Measurements from ENCODE around the gene GPR157. TPM values are rescaled to one million over a fixed set of nuclear protein-coding genes. Genes with fewer than 3 reads are reported as not detected.

The GPR157 gene
- total RNA-seq, 1 donor from 2014 or later = 2.8 TPM

- DNase-seq (ENCODE audit: low spot score) = no peak
- no peaks in the 10 kb centered on the region for H3K36me3 Mint-ChIP-seq (ENCODE audit: low read depth)
- no peaks in the 10 kb centered on the region for H3K9me3 Mint-ChIP-seq
- no peak overlapping the region for H3K4me3 Mint-ChIP-seq
- no peak overlapping the region for H3K27ac Mint-ChIP-seq
- H3K27me3 Mint-ChIP-seq (ENCODE audit: insufficient read depth) = peaks cover 11% of the 10 kb centered on the region
- peaks cover 22% of the 10 kb centered on the region for H3K4me1 Mint-ChIP-seq (ENCODE audit: low read depth)
- intact Hi-C loops (cut with micrococcal nuclease) = no loop called here
Measured at GRCh38 chr1:9086796-9087195, 42.1 kb downstream of the GPR157 start.

GRCh38 chr1:9086045-9086444 is 42.9 kb downstream of the GPR157 start:
- Mint-ChIP-seq H3K9me3 (no peaks in the 10 kb centered on the region), H3K4me1 (ENCODE audit: low read depth) (peaks cover 22% of the 10 kb centered on the region), H3K27ac (no peak overlapping the region), H3K4me3 (no peak overlapping the region), H3K36me3 (ENCODE audit: low read depth) (no peaks in the 10 kb centered on the region), H3K27me3 (ENCODE audit: insufficient read depth) (peaks cover 11% of the 10 kb centered on the region)
- intact Hi-C loops (cut with micrococcal nuclease) = no loop called here
- no peak for DNase-seq (ENCODE audit: low spot score)

- Mint-ChIP-seq H3K36me3 (ENCODE audit: low read depth) (no peaks in the 10 kb centered on the region), H3K27ac (no peak overlapping the region), H3K4me1 (ENCODE audit: low read depth) (peaks cover 26% of the 10 kb centered on the region), H3K27me3 (ENCODE audit: insufficient read depth) (peaks cover 13% of the 10 kb centered on the region), H3K4me3 (no peak overlapping the region), H3K9me3 (no peaks in the 10 kb centered on the region)
- intact Hi-C loops (cut with micrococcal nuclease) = no loop called here
- no peak for DNase-seq (ENCODE audit: low spot score)
Measured at GRCh38 chr1:9085306-9085940, 43.5 kb downstream of the GPR157 start.

- DNase-seq (ENCODE audit: low spot score) = no peak
- Mint-ChIP-seq H3K4me3 (no peak overlapping the region), H3K9me3 (no peaks in the 10 kb centered on the region), H3K27ac (no peak overlapping the region), H3K4me1 (ENCODE audit: low read depth) (peaks cover 31% of the 10 kb centered on the region), H3K36me3 (ENCODE audit: low read depth) (no peaks in the 10 kb centered on the region), H3K27me3 (ENCODE audit: insufficient read depth) (peaks cover 14% of the 10 kb centered on the region)
- intact Hi-C loops (cut with micrococcal nuclease) = no loop called here
Measured at GRCh38 chr1:9084906-9085305, 44.0 kb downstream of the GPR157 start.

- Mint-ChIP-seq H3K36me3 (ENCODE audit: low read depth) (no peaks in the 10 kb centered on the region), H3K4me1 (ENCODE audit: low read depth) (peaks cover 52% of the 10 kb centered on the region), H3K27ac (no peak overlapping the region), H3K9me3 (no peaks in the 10 kb centered on the region), H3K4me3 (no peak overlapping the region), H3K27me3 (ENCODE audit: insufficient read depth) (peaks cover 18% of the 10 kb centered on the region)
- intact Hi-C loops (cut with micrococcal nuclease) = no loop called here
- no peak for DNase-seq (ENCODE audit: low spot score)
Measured at GRCh38 chr1:9081473-9081872, 47.4 kb downstream of the GPR157 start.

GRCh38 chr1:9080705-9081291 is 48.1 kb downstream of the GPR157 start:
- H3K27ac Mint-ChIP-seq = peak overlapping the region; percentile 18
- peaks cover 52% of the 10 kb centered on the region for H3K4me1 Mint-ChIP-seq (ENCODE audit: low read depth)
- no peaks in the 10 kb centered on the region for H3K36me3 Mint-ChIP-seq (ENCODE audit: low read depth)
- no peak for DNase-seq (ENCODE audit: low spot score)
- H3K27me3 Mint-ChIP-seq (ENCODE audit: insufficient read depth) = peaks cover 18% of the 10 kb centered on the region
- no peaks in the 10 kb centered on the region for H3K9me3 Mint-ChIP-seq
- intact Hi-C loops (cut with micrococcal nuclease) = no loop called here
- no peak overlapping the region for H3K4me3 Mint-ChIP-seq

GRCh38 chr1:9079988-9080704 is 48.8 kb downstream of the GPR157 start:
- H3K36me3 Mint-ChIP-seq (ENCODE audit: low read depth) = no peaks in the 10 kb centered on the region
- no peak for DNase-seq (ENCODE audit: low spot score)
- H3K9me3 Mint-ChIP-seq = no peaks in the 10 kb centered on the region
- peaks cover 51% of the 10 kb centered on the region for H3K4me1 Mint-ChIP-seq (ENCODE audit: low read depth)
- H3K27ac Mint-ChIP-seq = peak overlapping the region; percentile 18
- intact Hi-C loops (cut with micrococcal nuclease) = no loop called here
- H3K27me3 Mint-ChIP-seq (ENCODE audit: insufficient read depth) = peaks cover 17% of the 10 kb centered on the region
- H3K4me3 Mint-ChIP-seq = no peak overlapping the region

GRCh38 chr1:9078752-9079500 is 50.0 kb downstream of the GPR157 start:
- H3K36me3 Mint-ChIP-seq (ENCODE audit: low read depth) = no peaks in the 10 kb centered on the region
- DNase-seq (ENCODE audit: low spot score) = no peak
- peaks cover 16% of the 10 kb centered on the region for H3K27me3 Mint-ChIP-seq (ENCODE audit: insufficient read depth)
- no peaks in the 10 kb centered on the region for H3K9me3 Mint-ChIP-seq
- no peak overlapping the region for H3K27ac Mint-ChIP-seq
- H3K4me3 Mint-ChIP-seq = no peak overlapping the region
- intact Hi-C loops (cut with micrococcal nuclease) = no loop called here
- peaks cover 59% of the 10 kb centered on the region for H3K4me1 Mint-ChIP-seq (ENCODE audit: low read depth)

GRCh38 chr1:9078015-9078751 is 50.7 kb downstream of the GPR157 start:
- H3K9me3 Mint-ChIP-seq = no peaks in the 10 kb centered on the region
- peaks cover 57% of the 10 kb centered on the region for H3K4me1 Mint-ChIP-seq (ENCODE audit: low read depth)
- DNase-seq (ENCODE audit: low spot score) = no peak
- H3K27me3 Mint-ChIP-seq (ENCODE audit: insufficient read depth) = peaks cover 17% of the 10 kb centered on the region
- no peak overlapping the region for H3K27ac Mint-ChIP-seq
- no peak overlapping the region for H3K4me3 Mint-ChIP-seq
- no peaks in the 10 kb centered on the region for H3K36me3 Mint-ChIP-seq (ENCODE audit: low read depth)
- intact Hi-C loops (cut with micrococcal nuclease) = no loop called here

- H3K27ac Mint-ChIP-seq = peak overlapping the region; percentile 69
Measured at GRCh38 chr1:9075022-9075421, 53.9 kb downstream of the GPR157 start.

GRCh38 chr1:9073143-9073542 is 55.8 kb downstream of the GPR157 start:
- no peak overlapping the region for H3K4me3 Mint-ChIP-seq
- H3K27me3 Mint-ChIP-seq (ENCODE audit: insufficient read depth) = peaks cover 4% of the 10 kb centered on the region
- intact Hi-C loops (cut with micrococcal nuclease) = no loop called here
- H3K27ac Mint-ChIP-seq = no peak overlapping the region
- no peaks in the 10 kb centered on the region for H3K36me3 Mint-ChIP-seq (ENCODE audit: low read depth)
- no peaks in the 10 kb centered on the region for H3K9me3 Mint-ChIP-seq
- no peak for DNase-seq (ENCODE audit: low spot score)
- peaks cover 30% of the 10 kb centered on the region for H3K4me1 Mint-ChIP-seq (ENCODE audit: low read depth)

More at GRCh38 chr1:9075022-9075421, 53.9 kb downstream of the GPR157 start:
- H3K27me3 Mint-ChIP-seq (ENCODE audit: insufficient read depth) = peaks cover 15% of the 10 kb centered on the region
- peak overlapping the region; percentile 16 for H3K4me3 Mint-ChIP-seq
- H3K36me3 Mint-ChIP-seq (ENCODE audit: low read depth) = no peaks in the 10 kb centered on the region
- DNase-seq (ENCODE audit: low spot score) = no peak
- H3K4me1 Mint-ChIP-seq (ENCODE audit: low read depth) = peaks cover 37% of the 10 kb centered on the region
- H3K9me3 Mint-ChIP-seq = no peaks in the 10 kb centered on the region
- intact Hi-C loops (cut with micrococcal nuclease) = no loop called here

- no peak overlapping the region for H3K4me3 Mint-ChIP-seq
- no peaks in the 10 kb centered on the region for H3K9me3 Mint-ChIP-seq
- peaks cover 26% of the 10 kb centered on the region for H3K4me1 Mint-ChIP-seq (ENCODE audit: low read depth)
- H3K27me3 Mint-ChIP-seq (ENCODE audit: insufficient read depth) = peaks cover 4% of the 10 kb centered on the region
- H3K27ac Mint-ChIP-seq = no peak overlapping the region
- intact Hi-C loops (cut with micrococcal nuclease) = no loop called here
- DNase-seq (ENCODE audit: low spot score) = no peak
- H3K36me3 Mint-ChIP-seq (ENCODE audit: low read depth) = no peaks in the 10 kb centered on the region
Measured at GRCh38 chr1:9071554-9072235, 57.2 kb downstream of the GPR157 start.
